Fibroblast of the aortic adventitia (primary cell): ENCODE data around the gene DCP1B. TPM values are rescaled to one million over a fixed set of nuclear protein-coding genes. Genes with fewer than 3 reads are reported as not detected.

Source experiments
- DNase-seq: peaks from one replicate; pipeline ENCODE4 v3.0.0-alpha.2; 2010; ENCODE audit warnings: low read depth
- H3K4me3 ChIP-seq: 2 replicates; pipeline ENCODE4 v1.5.1; 2011; ENCODE audit warnings: low read depth, mild to moderate bottlenecking, control low read depth, low read length, moderate library complexity
- CTCF ChIP-seq: IDR thresholded peaks from 2 replicates; pipeline ENCODE4 v1.5.1; 2011; ENCODE audit warnings: mild to moderate bottlenecking, low read length, control low read depth, inconsistent platforms; ENCODE audit not compliant: insufficient read depth
- total RNA-seq: library from RNA; depleted of rRNA; stranded (reverse); fragments of >200 nt; gene quantifications from 2 replicates; pipeline ENCODE4 v1.2.3, GENCODE V29; 2012; ENCODE audit warnings: low replicate concordance

The DCP1B gene
- total RNA-seq, 1 donor = 23.5 TPM

GRCh38 chr12:1904875-1905274 is 99.4 kb downstream of the DCP1B start:
- no peak overlapping the region for H3K4me3 ChIP-seq
- no peak for TF ChIP-seq CTCF
- no peak for DNase-seq

GRCh38 chr12:1896964-1897363 is 107.3 kb downstream of the DCP1B start:
- no peak for TF ChIP-seq CTCF
- DNase-seq = no peak
- no peak overlapping the region for H3K4me3 ChIP-seq

Other genes with a start within 250 kb of the DCP1B start
- gene LRTM2, start 183.9 kb downstream of the DCP1B start, total RNA-seq = not detected in 2 replicates
- gene CACNA2D4, start 85.8 kb downstream of the DCP1B start, total RNA-seq = 0.08 and 0.27 TPM in 2 replicates
- gene CACNA1C, start 48.5 kb upstream of the DCP1B start, total RNA-seq = 6.0 and 16.6 TPM in 2 replicates